ENCODE data around the gene PPP2R1A. TPM values are rescaled to one million over a fixed set of nuclear protein-coding genes. Genes with fewer than 3 reads are reported as not detected.

Gene PPP2R1A
- total and polyA plus RNA-seq, 2 of the 13 experiments (the other 11 are each of a cell fraction or from before 2014, with no cell fraction given): 86.7 to 130 TPM

DNA sequence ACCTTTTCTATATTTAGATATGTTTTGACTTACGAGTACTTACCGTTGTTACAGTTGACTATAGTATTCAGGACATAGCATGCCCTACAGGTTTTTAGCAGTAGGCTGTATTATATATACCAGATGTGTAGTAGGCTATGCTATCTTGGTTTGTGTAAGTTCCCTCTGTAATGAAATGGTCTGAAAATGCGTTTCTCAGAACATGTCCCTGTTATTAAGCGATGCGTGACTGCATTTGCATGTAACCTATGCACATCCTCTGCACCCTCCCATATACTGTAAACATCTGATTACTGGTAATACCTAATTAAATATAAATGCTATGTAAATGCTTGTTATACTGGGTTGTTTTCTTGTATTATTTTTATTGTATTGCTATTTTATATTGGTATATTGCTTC, 86.1 kb downstream of the PPP2R1A start:
- ATAC-seq (no peak), DNase-seq (ENCODE audit: low spot score) (no peak), FAIRE-seq (no peak)
- no peak overlapping the region for H3K4me2 ChIP-seq (ENCODE audit: low read depth, low read length)
- no peak overlapping the region for H3K4me3 ChIP-seq (replicated peaks in 1 of 3; ENCODE audit: insufficient read depth in 1 of 3, low read depth in 2 of 3, low read length in 3 of 3)
- peaks cover 57% of the 10 kb centered on the region for H3K79me2 ChIP-seq (ENCODE audit: insufficient read depth, low read length)
- intact Hi-C loops (cut with micrococcal nuclease; ENCODE audit: unreplicated experiment): no loop called here
- H3K9me3 ChIP-seq (ENCODE audit: low read length): peaks cover 5% of the 10 kb centered on the region; the same call in 1 of the 2 replicates
- TF ChIP-seq PPARG (CRISPR knock-in tag; conservative IDR thresholded peaks at IDR 0.05) (no peak), ZNF713 (CRISPR knock-in tag; IDR thresholded peaks at IDR 0.05) (no peak)
- peaks cover 10% of the 10 kb centered on the region for H3K4me1 ChIP-seq (ENCODE audit: insufficient read depth, low read length)
- POLR2A ChIA-PET: no interaction called here
- no TSS peak for BruUV-seq (replicated peaks)
- in situ Hi-C loops (cut with HindIII; ENCODE audit: extremely low pct_ligation_motif_present, low pct_unique_long_range_greater_than_20kb): no loop called here
- 97% methylated on average over 5 of the region's 5 CpGs for WGBS (ENCODE audit: low lambda C conversion rate)
- H3K9ac ChIP-seq (ENCODE audit: insufficient read depth, low read depth, low read length): no peak overlapping the region
- H4K20me1 ChIP-seq (ENCODE audit: insufficient read depth, low read length): 0 out of 2 replicates have a peak, but pooled peaks cover 2% of the 10 kb centered on the region
- H2AFZ ChIP-seq (ENCODE audit: low read length): no peak overlapping the region
- H3K27ac ChIP-seq (ENCODE audit: extremely low read length, insufficient read depth, low read length): no peak overlapping the region
- peaks cover 0 to 6% of the 10 kb centered on the region in 2 experiments; a peak in 1 of 5 replicates for H3K36me3 ChIP-seq (replicated peaks in 1 of 2; ENCODE audit: control insufficient read depth in 1 of 2, insufficient read depth in 2 of 2, low read length in 2 of 2)
- no peaks in the 10 kb centered on the region for H3K27me3 ChIP-seq (ENCODE audit: control insufficient read depth in 1 of 2, insufficient read depth in 2 of 2, low read length in 2 of 2)
- CTCF ChIA-PET (ENCODE audit: low intra/inter-chr PET ratio, low total read pairs): no interaction called here

GRCh38 chr19:52277471-52277870, 87.6 kb downstream of the PPP2R1A start:
- ATAC-seq (no peak), DNase-seq (ENCODE audit: low spot score) (no peak), FAIRE-seq (no peak)
- TF ChIP-seq ZNF382 (CRISPR knock-in tag; IDR thresholded peaks at IDR 0.05; ENCODE audit: borderline replicate concordance): no peak
- TF ChIP-seq, protein P1, sequence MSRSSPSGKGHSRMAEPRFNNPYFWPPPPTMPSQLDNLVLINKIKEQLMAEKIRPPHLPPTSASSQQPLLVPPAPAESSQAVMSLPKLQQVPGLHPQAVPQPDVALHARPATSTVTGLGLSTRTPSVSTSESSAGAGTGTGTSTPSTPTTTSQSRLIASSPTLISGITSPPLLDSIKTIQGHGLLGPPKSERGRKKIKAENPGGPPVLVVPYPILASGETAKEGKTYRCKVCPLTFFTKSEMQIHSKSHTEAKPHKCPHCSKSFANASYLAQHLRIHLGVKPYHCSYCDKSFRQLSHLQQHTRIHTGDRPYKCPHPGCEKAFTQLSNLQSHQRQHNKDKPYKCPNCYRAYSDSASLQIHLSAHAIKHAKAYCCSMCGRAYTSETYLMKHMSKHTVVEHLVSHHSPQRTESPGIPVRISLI (CRISPR knock-in tag; IDR thresholded peaks at IDR 0.05; ENCODE audit: borderline replicate concordance): no peak
- no peak for TF ChIP-seq SP5 (CRISPR knock-in tag; IDR thresholded peaks at IDR 0.05; ENCODE audit: borderline replicate concordance, low read depth)
- TF ChIP-seq HDAC1 (CRISPR knock-in tag; IDR thresholded peaks at IDR 0.05): no peak
- no peak for TF ChIP-seq SMAD3 (CRISPR knock-in tag; IDR thresholded peaks at IDR 0.05)
- no peak for TF ChIP-seq RARA (CRISPR knock-in tag; IDR thresholded peaks at IDR 0.05)
- no peak for TF ChIP-seq GPN1 (CRISPR knock-in tag; IDR thresholded peaks at IDR 0.05; ENCODE audit: borderline replicate concordance)
- TF ChIP-seq FOXA3 (CRISPR knock-in tag; IDR thresholded peaks at IDR 0.05): no peak
- TF ChIP-seq ZBTB7B (CRISPR knock-in tag; IDR thresholded peaks at IDR 0.05): no peak
- TF ChIP-seq ZFP82 (CRISPR knock-in tag; IDR thresholded peaks at IDR 0.05; ENCODE audit: borderline replicate concordance): no peak
- TF ChIP-seq ZNF776 (CRISPR knock-in tag; IDR thresholded peaks at IDR 0.05): no peak
- no peak for TF ChIP-seq NR1H2 (CRISPR knock-in tag; IDR thresholded peaks at IDR 0.05; ENCODE audit: borderline replicate concordance, low read depth)
- no peak for TF ChIP-seq ZNF33B (CRISPR knock-in tag; IDR thresholded peaks at IDR 0.05)
- TF ChIP-seq MYNN (CRISPR knock-in tag; IDR thresholded peaks at IDR 0.05; ENCODE audit: low read depth): no peak
- CTCF ChIA-PET (ENCODE audit: low intra/inter-chr PET ratio, low total read pairs): no interaction called here
- H3K9me3 ChIP-seq (ENCODE audit: low read length): peaks cover 5% of the 10 kb centered on the region; the same call in 1 of the 2 replicates
- in situ Hi-C loops (cut with HindIII; ENCODE audit: extremely low pct_ligation_motif_present, low pct_unique_long_range_greater_than_20kb): no loop called here
- WGBS (ENCODE audit: low lambda C conversion rate): 98% methylated on average over 6 of the region's 6 CpGs
- H3K4me1 ChIP-seq (ENCODE audit: insufficient read depth, low read length): no peaks in the 10 kb centered on the region
- no peak overlapping the region for H3K4me2 ChIP-seq (ENCODE audit: low read depth, low read length)
- no peak overlapping the region for H3K9ac ChIP-seq (ENCODE audit: insufficient read depth, low read depth, low read length)
- H3K27me3 ChIP-seq (ENCODE audit: control insufficient read depth in 1 of 2, insufficient read depth in 2 of 2, low read length in 2 of 2): no peaks in the 10 kb centered on the region
- peaks cover 54% of the 10 kb centered on the region for H3K79me2 ChIP-seq (ENCODE audit: insufficient read depth, low read length)
- peaks cover 8% of the 10 kb centered on the region; the same call in 1 of the 2 replicates for H4K20me1 ChIP-seq (ENCODE audit: insufficient read depth, low read length)
- H3K27ac ChIP-seq (ENCODE audit: extremely low read length, insufficient read depth, low read length): no peak overlapping the region
- H2AFZ ChIP-seq (ENCODE audit: low read length): no peak overlapping the region
- POLR2A ChIA-PET: no interaction called here
- no TSS peak for BruUV-seq (replicated peaks)
- intact Hi-C loops (cut with micrococcal nuclease; ENCODE audit: unreplicated experiment): no loop called here
- H3K4me3 ChIP-seq (replicated peaks in 1 of 3; ENCODE audit: insufficient read depth in 1 of 3, low read depth in 2 of 3, low read length in 3 of 3): no peak overlapping the region
- peaks cover 0 to 6% of the 10 kb centered on the region in 2 experiments; a peak in 1 of 5 replicates for H3K36me3 ChIP-seq (replicated peaks in 1 of 2; ENCODE audit: control insufficient read depth in 1 of 2, insufficient read depth in 2 of 2, low read length in 2 of 2)

All from HepG2 (cell line).